Central memory CD8-positive, alpha-beta T cell (primary cell): Measurements from ENCODE around the gene DOCK2.

ENCODE experiments used
- ATAC-seq: fragments of 150-1000 bp; cut with Tn5 transposase; replicated peaks from 2 replicates; pipeline ENCODE4 v1.10.0; 2022; ENCODE audit warnings: mild to moderate bottlenecking, moderate FRiP score, moderate number of reproducible peaks; ENCODE audit not compliant: poor library complexity, severe bottlenecking; ENCODE audit errors: extremely low read depth
- DNase-seq, 2 donors: peaks; one replicate each; pipeline ENCODE4 v3.0.0; 2021; ENCODE audit warnings: low spot score in 2 of 2
- H3K27ac Mint-ChIP-seq: one replicate; pipeline ENCODE4 v1.8.0; 2022; ENCODE audit warnings: low read depth, mild to moderate bottlenecking, moderate library complexity, mixed read lengths
- H3K27me3 Mint-ChIP-seq: one replicate; pipeline ENCODE4 v1.8.0; 2022; ENCODE audit warnings: mixed read lengths
- H3K36me3 Mint-ChIP-seq: one replicate; pipeline ENCODE4 v1.8.0; 2022; ENCODE audit warnings: mild to moderate bottlenecking, moderate library complexity, mixed read lengths; ENCODE audit not compliant: insufficient read depth
- H3K4me1 Mint-ChIP-seq: one replicate; pipeline ENCODE4 v1.8.0; 2022; ENCODE audit warnings: mixed read lengths
- H3K4me3 Mint-ChIP-seq: one replicate; pipeline ENCODE4 v1.8.0; 2022; ENCODE audit warnings: mild to moderate bottlenecking, moderate library complexity, mixed read lengths
- H3K9me3 Mint-ChIP-seq: one replicate; pipeline ENCODE4 v1.8.0; 2022; ENCODE audit warnings: mixed read lengths

DOCK2 gene

DNA sequence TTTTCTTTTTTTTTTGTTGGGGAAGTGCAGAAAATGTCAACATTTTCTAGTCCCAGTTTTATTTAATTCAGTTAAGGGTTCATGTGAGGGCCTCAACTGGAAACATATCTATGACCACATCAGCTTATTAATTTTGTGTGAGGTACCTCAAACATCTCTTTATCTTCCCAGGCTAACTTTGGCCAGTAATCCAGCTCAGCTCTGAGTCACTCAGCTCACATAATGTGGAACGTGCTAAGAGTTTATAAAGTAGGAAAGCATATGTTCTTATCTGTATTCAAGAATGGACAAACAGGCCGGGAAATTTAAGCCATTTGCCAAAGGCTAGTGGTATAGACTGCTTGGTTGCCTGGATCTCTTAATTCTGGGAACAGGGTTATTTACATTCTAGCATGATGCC lies 224.9 kb downstream of the DOCK2 start:
- no peak overlapping the region for H3K4me3 Mint-ChIP-seq
- no peaks in the 10 kb centered on the region for H3K9me3 Mint-ChIP-seq
- peaks cover 35% of the 10 kb centered on the region for H3K4me1 Mint-ChIP-seq
- no peak for ATAC-seq
- peaks cover 5% of the 10 kb centered on the region for H3K36me3 Mint-ChIP-seq
- H3K27me3 Mint-ChIP-seq, result no peaks in the 10 kb centered on the region
- no peak overlapping the region for H3K27ac Mint-ChIP-seq
- DNase-seq, result no peak

DNA sequence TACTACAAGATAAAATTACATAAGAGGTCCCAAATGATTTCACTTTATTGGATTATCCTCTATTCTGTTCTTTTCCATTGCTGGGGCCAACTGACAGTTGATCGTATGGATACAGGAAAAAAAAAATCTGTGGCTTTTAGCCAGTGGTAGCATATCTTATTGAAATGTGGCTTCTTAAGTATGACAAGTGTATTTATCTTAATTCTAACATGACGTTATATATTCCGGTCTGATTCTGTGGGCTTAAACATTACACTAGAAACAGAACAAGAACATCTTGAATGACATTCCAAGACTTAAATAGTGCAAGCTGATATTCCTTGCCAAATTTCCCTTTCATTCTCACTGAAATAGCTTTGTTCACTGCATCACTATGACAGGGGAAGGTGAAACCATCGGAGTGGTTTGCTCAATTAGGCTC lies 225.3 kb downstream of the DOCK2 start:
- Mint-ChIP-seq H3K4me1 (peaks cover 35% of the 10 kb centered on the region), H3K4me3 (no peak overlapping the region), H3K27me3 (no peaks in the 10 kb centered on the region), H3K27ac (no peak overlapping the region), H3K36me3 (peaks cover 7% of the 10 kb centered on the region), H3K9me3 (no peaks in the 10 kb centered on the region)
- no peak for ATAC-seq
- DNase-seq, result no peak

DNA sequence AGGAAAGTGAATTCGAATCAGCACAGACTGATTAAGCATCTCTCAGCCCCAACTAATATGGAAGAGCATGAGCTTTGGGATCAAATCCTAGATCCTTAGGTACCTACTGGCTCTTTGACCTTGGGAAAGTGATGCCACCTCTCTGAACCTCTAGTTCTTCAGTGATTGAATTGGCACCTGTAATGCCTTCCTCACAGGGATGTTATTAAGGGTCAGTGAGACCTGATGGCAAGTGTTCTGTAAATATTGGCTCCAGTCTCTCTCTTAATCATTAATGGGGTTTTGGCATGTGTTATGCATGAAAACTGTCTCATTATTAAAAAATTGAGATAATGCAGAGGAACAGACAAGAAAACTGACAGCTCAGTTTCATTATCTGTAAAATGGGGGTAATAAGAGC lies 227.4 kb downstream of the DOCK2 start:
- ATAC-seq (no peak), DNase-seq (no peak)
- Mint-ChIP-seq H3K4me3 (no peak overlapping the region), H3K27me3 (no peaks in the 10 kb centered on the region), H3K27ac (peak overlapping the region; percentile 38), H3K4me1 (peaks cover 27% of the 10 kb centered on the region), H3K36me3 (peaks cover 9% of the 10 kb centered on the region), H3K9me3 (no peaks in the 10 kb centered on the region)

DNA sequence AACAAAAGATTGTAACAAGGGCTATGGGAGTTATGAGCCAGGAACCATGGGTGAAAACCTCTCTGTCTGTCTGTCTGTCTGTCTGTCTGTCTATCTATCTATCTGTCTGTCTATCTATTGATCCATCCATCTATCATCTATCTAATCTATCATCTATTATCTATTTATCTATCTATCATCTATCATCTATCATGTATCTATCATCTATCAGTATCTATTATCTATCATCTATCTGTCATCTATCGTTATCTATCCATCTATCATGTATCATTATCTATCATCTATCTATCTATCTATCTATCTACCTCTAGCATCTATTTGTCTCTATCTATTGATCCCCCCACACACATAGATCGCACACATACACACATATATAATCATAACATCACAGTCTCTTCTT lies 230.3 kb downstream of the DOCK2 start:
- H3K36me3 Mint-ChIP-seq, result peaks cover 6% of the 10 kb centered on the region
- no peak for ATAC-seq

DNA sequence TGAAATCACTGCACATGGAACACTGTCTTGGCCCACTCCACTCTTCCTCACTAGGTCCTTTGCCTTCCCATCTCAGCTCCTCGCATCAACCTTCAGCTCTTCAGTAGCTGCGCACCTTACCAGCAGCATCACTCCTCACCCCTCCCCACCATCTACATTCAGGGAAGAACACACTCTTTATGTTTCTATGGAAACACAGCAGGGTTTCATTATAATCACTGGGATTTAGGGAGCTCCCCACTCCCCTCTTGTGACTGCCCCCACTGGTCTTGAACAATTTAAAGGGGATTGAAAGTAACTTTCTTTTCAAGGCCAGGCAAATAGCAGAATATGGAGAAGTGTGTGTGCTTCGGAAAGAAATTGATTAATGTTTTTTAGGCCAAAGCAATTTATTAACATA lies 232.0 kb downstream of the DOCK2 start:
- DNase-seq (no peak), ATAC-seq (no peak)
- H3K4me1 Mint-ChIP-seq, result peaks cover 9% of the 10 kb centered on the region
- no peaks in the 10 kb centered on the region for H3K27me3 Mint-ChIP-seq
- H3K9me3 Mint-ChIP-seq, result no peaks in the 10 kb centered on the region
- H3K36me3 Mint-ChIP-seq, result peaks cover 8% of the 10 kb centered on the region
- no peak overlapping the region for H3K27ac Mint-ChIP-seq
- H3K4me3 Mint-ChIP-seq, result no peak overlapping the region

More for the DNA sequence above, 230.3 kb downstream of the DOCK2 start:
- H3K27ac Mint-ChIP-seq, result peak overlapping the region; percentile 3
- peaks cover 9% of the 10 kb centered on the region for H3K4me1 Mint-ChIP-seq
- H3K4me3 Mint-ChIP-seq, result no peak overlapping the region
- DNase-seq, result no peak
- H3K9me3 Mint-ChIP-seq, result no peaks in the 10 kb centered on the region
- no peaks in the 10 kb centered on the region for H3K27me3 Mint-ChIP-seq

DNA sequence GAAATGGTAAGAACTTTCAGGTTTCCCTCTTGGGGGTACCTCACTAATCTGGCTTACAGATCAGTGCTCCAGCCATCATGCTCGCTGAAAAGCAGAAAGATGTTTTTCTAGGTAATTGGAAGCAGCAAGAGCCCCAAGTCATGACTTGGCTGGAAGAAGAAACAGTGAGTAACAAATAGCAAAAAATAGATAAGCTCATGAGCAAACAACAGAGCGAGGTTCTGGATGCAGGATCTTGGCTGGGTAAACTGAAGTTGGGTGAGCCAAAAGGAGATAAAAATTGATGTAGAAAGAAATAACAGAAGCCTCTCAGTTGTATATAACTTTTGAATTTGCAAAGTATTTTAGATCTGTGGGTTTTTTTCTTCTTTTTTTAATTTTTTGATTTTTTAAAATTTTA lies 233.1 kb downstream of the DOCK2 start:
- Mint-ChIP-seq H3K4me3 (no peak overlapping the region), H3K9me3 (no peaks in the 10 kb centered on the region), H3K27me3 (no peaks in the 10 kb centered on the region), H3K36me3 (peaks cover 12% of the 10 kb centered on the region), H3K4me1 (peaks cover 9% of the 10 kb centered on the region), H3K27ac (no peak overlapping the region)
- ATAC-seq (no peak), DNase-seq (no peak)

DNA sequence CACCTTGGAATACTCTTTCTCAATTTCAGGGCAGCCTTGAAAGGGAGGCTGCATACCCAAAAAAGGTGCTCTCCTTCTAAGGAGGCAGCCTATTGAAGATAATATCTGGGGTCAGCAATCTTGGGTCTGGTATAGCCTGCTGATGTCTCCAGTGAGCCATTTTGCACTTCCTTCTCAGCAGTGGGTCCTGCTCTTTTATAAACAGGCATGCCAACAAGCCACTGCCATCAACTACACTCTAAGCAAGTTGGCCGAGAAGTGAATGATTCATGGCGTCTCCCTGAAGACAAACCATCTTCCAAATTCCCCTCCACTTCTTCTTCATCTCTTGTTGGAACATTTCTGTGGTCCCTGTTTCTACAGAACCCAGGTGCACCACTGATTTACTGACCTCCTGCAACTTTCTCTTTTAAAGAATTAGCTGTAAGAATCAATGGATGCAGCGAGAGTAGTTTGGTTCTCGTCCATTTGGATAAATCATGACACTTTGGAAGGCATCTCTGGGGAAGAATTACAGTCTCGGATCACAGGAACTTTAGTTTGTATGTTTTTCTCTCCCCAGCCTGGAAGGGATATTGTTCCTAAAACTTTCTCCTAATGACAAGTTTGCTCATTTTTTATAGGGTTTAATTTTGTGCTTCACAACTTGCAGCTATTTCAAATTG lies 234.9 kb downstream of the DOCK2 start:
- peaks cover 24% of the 10 kb centered on the region for H3K4me1 Mint-ChIP-seq
- no peaks in the 10 kb centered on the region for H3K9me3 Mint-ChIP-seq
- H3K27me3 Mint-ChIP-seq, result no peaks in the 10 kb centered on the region
- peaks cover 14% of the 10 kb centered on the region for H3K36me3 Mint-ChIP-seq
- H3K4me3 Mint-ChIP-seq, result no peak overlapping the region
- no peak overlapping the region for H3K27ac Mint-ChIP-seq
- no peak for ATAC-seq
- no peak for DNase-seq

DNA sequence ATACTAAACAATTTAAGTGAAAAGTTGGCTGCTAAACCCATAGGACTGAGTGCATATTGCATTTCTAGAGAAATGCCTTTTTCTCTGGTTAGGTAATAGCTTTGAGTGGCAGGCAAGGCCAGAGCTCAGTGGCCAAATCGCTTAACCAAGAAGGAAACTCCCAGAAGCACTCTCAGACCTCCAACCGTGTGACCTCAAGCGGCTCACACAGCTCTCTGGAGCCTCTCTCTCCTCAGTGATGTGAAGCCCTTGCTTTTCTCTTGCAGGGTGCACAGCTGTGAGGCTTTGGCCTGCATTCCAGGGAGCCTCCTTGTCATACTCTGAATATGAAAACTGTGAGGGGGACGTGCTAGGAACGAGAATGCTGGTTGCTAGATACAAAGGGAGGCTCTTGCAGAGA lies 236.6 kb downstream of the DOCK2 start:
- H3K9me3 Mint-ChIP-seq, result no peaks in the 10 kb centered on the region
- H3K4me3 Mint-ChIP-seq, result no peak overlapping the region
- ATAC-seq (no peak), DNase-seq (no peak)
- no peak overlapping the region for H3K27ac Mint-ChIP-seq
- no peaks in the 10 kb centered on the region for H3K27me3 Mint-ChIP-seq
- H3K36me3 Mint-ChIP-seq, result peaks cover 15% of the 10 kb centered on the region
- peaks cover 38% of the 10 kb centered on the region for H3K4me1 Mint-ChIP-seq

DNA sequence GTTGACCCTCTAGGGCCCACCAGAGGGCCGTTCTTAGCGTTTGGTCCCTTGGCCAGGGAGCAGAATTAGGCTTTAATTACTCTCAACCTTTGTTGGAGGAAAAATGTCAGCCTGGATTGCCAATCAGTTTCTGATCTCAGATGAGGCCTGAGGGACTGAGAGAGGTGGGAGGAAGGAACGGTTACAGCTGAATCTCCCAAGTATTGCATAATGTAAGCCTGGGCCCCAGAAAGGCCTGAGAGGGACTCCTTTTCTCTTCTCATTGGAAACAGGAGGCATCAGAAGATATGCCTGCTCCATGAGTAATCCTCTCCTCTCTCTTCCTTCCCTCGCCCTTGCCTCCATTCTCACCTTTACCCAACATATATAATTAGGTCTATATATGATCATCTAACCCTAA lies 237.5 kb downstream of the DOCK2 start:
- ATAC-seq (no peak), DNase-seq (no peak)
- H3K36me3 Mint-ChIP-seq, result peaks cover 16% of the 10 kb centered on the region
- no peak overlapping the region for H3K27ac Mint-ChIP-seq
- peaks cover 38% of the 10 kb centered on the region for H3K4me1 Mint-ChIP-seq
- H3K27me3 Mint-ChIP-seq, result no peaks in the 10 kb centered on the region
- no peaks in the 10 kb centered on the region for H3K9me3 Mint-ChIP-seq
- no peak overlapping the region for H3K4me3 Mint-ChIP-seq

DNA sequence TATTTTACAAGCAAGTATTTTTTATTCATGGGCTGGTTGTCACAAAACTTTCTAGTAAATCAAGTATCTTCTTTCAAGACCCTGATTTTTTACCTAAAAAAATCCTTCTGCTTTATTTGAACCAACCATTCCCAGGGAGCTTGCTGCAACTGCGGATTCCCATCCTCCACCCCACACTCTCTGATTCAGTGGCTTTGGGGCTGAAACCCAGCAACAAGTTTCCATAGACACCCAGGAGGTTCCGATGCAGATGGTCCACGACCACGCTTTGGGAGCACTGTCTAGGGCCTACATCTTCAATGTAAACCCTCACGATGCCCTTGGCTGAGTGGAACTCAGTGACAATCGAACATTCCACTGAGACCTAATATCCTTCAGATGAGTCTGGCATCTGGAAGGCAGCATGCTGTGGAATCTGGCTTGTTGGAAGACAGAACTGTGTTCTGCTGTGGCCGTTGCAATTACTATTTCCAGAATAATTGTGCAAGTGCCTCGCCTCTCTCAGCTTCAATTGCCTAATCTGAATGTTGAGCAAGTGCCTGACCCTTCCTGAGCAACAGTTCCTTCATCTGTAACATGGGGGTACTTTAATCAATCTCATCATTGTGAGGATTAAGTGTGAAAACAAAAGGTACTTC lies 238.1 kb downstream of the DOCK2 start:
- no peaks in the 10 kb centered on the region for H3K9me3 Mint-ChIP-seq

DNA sequence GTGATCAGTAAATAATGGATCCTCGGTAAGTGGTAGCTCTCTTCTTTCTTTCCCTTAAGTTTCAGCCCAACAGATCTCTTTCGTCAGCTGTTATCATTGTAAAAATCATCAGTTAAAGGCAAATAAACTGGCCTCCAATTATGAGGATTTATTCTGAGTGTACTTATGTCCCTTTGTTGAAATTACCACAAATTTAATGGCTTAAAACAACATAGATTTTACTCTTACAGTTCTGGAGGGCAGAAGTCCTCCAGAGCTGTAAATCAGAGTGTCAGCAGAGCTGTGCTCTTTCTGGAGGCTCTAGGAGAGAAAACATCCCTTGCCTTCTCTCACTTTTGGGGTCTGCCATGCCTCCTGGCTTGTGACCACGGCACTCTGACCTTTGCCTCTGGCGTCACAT lies 238.7 kb downstream of the DOCK2 start:
- no peak overlapping the region for H3K4me3 Mint-ChIP-seq
- no peak for DNase-seq
- no peaks in the 10 kb centered on the region for H3K9me3 Mint-ChIP-seq
- H3K27ac Mint-ChIP-seq, result peak overlapping the region; percentile 40
- ATAC-seq, result no peak
- H3K4me1 Mint-ChIP-seq, result peaks cover 44% of the 10 kb centered on the region
- peaks cover 13% of the 10 kb centered on the region for H3K36me3 Mint-ChIP-seq
- H3K27me3 Mint-ChIP-seq, result no peaks in the 10 kb centered on the region

More for the DNA sequence above, 238.1 kb downstream of the DOCK2 start:
- no peak for DNase-seq
- no peak for ATAC-seq
- peaks cover 13% of the 10 kb centered on the region for H3K36me3 Mint-ChIP-seq
- H3K4me3 Mint-ChIP-seq, result no peak overlapping the region
- peak overlapping the region; percentile 40 for H3K27ac Mint-ChIP-seq
- no peaks in the 10 kb centered on the region for H3K27me3 Mint-ChIP-seq
- peaks cover 39% of the 10 kb centered on the region for H3K4me1 Mint-ChIP-seq

DNA sequence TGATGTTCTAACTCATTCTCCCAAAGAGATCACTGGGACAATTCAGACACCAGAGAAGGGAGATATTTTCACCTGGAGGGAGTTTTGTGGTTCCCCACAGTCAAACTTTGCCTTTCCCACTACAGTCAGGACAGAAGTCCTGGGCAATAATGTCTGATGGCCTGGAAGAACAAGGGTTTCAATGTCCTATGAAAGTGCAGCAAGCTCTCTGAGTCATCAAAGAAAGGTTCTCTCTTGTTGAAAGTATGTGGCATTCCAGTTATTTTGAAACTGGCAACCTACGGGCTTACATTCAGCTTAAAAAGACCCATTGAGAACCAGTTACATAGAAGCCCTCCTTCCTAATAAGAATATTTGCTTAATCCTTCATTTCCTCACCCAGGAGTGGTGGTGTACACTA lies 239.3 kb downstream of the DOCK2 start:
- Mint-ChIP-seq H3K36me3 (peaks cover 13% of the 10 kb centered on the region), H3K27me3 (no peaks in the 10 kb centered on the region), H3K27ac (peak overlapping the region; percentile 40), H3K9me3 (no peaks in the 10 kb centered on the region), H3K4me3 (no peak overlapping the region), H3K4me1 (peaks cover 45% of the 10 kb centered on the region)
- DNase-seq, result no peak
- no peak for ATAC-seq

DNA sequence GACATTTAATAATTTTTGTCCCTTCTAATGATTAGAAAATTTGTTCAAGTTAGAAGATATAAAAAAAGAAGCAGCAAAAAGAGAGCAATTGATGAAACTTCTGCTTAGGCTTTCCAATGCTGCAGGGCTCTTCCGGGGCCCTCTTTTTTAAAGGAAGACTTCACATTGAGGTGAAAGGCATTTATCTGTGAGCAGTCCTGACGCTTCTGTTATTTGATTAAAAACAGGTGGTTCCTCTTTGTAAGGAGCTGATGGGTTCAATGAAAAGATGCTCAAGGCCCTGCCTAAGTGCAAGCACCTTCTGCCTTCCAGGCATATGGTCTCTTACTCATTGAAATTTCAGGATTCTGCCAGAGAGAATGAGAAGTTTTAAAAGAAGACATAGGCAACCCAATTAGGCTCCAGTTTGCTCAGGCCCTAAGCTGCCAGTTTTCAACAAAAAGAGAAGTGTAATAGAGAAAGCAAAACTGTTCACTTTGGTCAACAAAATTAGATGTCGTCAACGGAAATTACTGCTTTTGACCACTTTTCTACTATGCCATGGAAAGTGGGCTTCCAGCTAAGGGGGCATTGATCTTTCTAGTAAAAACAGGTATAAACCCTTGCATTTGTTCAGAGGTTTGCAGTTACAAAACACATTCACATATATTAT lies 243.1 kb downstream of the DOCK2 start:
- DNase-seq, result no peak
- Mint-ChIP-seq H3K4me1 (peaks cover 60% of the 10 kb centered on the region), H3K9me3 (no peaks in the 10 kb centered on the region), H3K27ac (no peak overlapping the region), H3K27me3 (no peaks in the 10 kb centered on the region), H3K4me3 (no peak overlapping the region), H3K36me3 (peaks cover 8% of the 10 kb centered on the region)
- ATAC-seq, result no peak
